ENCODE data around the gene FASN. TPM values are rescaled to one million over a fixed set of nuclear protein-coding genes. Genes with fewer than 3 reads are reported as not detected.
A peak's percentile ranks its signal among the peaks of the same experiment; 100 is the strongest.

Gene FASN
- total RNA-seq, 1 donor from 2014 or later = 35.1 TPM

GRCh38 chr17:82056729-82057621 is 41.1 kb downstream of the FASN start:
- DNase-seq (ENCODE audit: low read depth in 2 of 2) = no peak

- DNase-seq (ENCODE audit: low read depth in 2 of 2) = no peak
These were observed 41.9 kb downstream of the FASN start for GRCh38 chr17:82055965-82056728.

DNA sequence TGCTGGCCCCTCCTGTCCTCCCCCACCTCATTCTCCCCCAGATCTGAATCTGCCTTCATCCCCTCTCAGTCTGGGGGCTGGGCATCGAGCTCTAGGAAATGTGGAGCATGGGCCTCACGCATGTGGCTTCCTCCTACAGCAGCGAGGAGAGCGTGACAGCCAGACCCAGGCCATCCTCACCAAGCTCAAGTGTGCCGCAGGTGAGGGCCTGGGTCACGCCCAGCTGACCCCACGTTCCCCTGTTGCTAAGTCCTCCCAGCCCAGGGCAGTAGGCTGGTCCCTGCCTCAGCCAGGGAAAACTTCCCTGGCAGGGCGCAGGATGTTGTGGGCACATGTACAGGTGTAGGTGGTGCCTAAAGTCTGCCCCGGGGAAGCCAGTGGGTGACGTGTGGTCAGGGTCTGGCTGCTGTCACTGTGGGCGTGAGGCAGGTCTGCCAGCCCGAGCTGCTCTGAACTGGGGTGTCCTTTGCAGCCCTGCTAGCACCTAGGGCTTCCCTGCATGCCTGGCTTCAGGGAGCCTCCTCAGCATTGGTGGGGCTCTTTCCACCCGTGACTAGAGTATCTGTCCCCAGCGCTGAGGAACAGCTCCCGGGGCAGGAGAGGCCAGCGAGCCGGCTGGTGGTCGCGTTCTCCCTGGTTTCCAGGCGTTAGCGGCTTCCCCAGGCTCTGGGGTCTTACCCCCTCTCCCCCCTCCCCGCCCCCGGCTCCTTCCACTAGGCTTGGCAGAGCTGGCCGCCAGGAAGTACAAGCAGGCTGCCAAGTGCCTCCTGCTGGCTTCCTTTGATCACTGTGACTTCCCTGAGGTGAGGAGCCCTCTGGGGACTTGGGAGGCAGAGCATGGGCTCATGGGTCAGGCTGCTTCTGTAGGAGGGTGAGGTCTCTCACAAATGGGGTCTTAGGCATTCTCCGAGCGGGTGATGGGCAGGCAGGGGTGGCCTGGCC is 42.7 kb downstream of the FASN start:
- no peak for DNase-seq (ENCODE audit: low read depth in 2 of 2)

GRCh38 chr17:82054351-82055022 is 43.5 kb downstream of the FASN start:
- no peak for DNase-seq (ENCODE audit: low read depth in 2 of 2)

GRCh38 chr17:82053556-82054263 is 44.3 kb downstream of the FASN start:
- no peak for DNase-seq (ENCODE audit: low read depth in 2 of 2)

- DNase-seq (ENCODE audit: low read depth in 2 of 2) = no peak
These were observed 44.9 kb downstream of the FASN start for GRCh38 chr17:82053130-82053529.

DNA sequence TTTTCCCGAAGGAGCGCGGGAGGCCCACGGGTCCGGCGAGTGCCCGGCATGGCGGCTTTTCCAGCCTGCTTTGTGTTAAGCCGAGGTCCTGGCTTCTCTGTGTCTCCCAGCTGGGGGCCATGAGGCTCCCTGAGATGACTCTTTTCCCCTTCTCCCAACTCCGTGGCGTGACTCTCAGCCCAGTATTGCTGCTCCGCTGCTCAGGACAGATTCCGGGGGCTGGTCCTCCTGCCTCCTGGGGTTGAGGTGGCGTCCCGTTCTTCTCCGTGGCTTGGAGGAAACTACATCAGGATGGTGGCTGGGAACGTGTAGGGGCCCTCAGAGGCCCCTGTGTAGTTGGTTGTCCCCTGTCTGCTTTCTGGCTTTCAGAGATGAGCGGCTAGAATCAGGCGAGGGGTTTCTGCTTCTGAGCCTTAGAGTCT is 45.4 kb downstream of the FASN start:
- DNase-seq (ENCODE audit: low read depth in 2 of 2) = peak in 1 of 2 donors; percentile 15

DNA sequence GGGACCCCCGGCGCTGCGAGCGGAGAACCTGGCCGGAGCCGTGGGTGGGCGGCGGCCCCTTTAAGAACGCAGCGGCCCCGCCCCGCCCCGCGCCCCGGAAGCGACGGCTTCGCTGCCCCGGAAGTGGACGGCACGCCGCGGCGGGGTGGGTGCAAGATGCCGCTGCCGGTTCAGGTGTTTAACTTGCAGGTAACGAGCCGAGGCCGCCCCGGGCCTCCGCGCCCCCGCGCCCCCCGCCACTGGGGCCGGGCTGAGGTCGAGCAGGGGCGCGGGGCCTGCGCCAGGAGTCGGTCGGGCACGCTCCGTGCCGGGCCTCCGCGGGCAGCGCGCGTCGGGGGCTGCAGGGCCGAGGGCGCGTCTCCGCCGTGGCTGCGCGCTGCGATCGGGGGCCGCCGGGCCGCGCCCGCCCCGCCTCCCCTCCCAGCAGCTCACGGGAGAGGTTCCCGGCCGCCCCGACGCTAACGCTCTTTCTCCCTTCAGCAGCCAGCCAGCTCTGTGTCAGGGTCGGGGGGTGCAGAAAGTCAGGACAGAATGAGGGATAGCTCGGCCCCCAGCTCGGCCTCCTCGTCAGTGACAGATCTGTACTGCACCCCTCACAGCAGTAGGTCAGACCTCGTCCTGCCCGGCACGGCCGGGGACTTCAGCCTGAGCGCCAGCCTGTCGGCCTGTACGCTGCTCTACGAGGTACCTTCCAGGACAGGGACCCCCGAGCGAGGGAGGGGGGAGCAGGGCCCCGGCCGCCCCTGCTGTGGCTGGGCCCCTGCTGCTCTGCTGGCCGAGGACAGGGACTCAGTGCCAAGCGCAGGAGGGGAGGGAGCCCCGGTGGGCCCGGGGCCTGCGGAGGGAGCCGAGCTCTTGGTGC is 46.0 kb downstream of the FASN start, which contains the start of the genes GPS1 and RFNG:
TSS of gene GPS1 (plus strand) at position 123 of the 862 bp plus-strand sequence. CDS start at position 157, 34 bp downstream.
TSS of gene RFNG (minus strand) at position 36 of the 862 bp plus-strand sequence. CDS start 45 bp downstream, outside the sequence.
- DNase-seq (ENCODE audit: low read depth in 2 of 2) = peak; percentile 57 to 58

DNA sequence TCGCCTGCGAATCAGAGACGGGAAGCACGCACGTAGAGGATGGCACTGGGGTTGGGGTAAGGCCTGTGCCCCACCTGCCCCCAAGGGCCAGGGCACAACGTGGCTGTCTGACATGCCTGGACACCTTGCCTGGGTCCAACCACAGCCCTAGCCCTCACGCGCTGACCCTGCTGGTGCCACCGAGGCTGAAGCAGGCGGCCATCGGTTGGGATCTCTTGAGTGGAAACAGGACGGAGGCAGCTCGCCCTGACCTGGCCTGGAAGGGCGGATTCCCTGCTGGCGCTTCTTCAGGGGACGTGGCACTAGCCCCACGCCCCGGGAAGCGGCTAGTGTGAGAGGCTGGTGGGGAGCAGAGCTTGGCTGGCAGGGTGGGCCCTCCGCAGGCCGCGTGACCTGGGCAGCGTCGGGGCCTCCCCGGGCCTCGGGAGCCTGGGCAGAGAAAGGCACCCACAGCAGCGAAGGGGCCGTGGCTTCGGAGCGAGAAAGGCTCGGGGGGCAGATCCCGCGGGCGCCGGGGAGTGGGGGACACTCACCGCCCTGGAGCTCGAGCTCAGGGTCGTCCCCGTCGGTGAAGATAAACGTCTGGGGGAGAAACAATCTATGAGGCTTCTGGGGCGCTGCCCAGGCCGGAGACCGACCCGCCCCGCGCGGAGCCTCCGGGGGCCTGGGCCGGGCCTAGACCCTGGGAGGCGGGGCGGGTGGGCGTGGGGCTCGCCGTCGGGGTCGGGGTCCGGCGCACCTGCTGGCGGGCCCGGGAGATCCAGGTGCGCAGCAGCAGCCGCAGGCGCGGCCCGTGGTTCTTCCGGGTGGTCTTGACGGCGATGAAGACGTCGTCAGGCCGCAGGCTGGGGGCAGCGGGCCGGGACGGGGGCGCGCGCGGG is 47.0 kb downstream of the FASN start:
- DNase-seq (ENCODE audit: low read depth in 2 of 2) = peak in 1 of 2 donors; percentile 23

- no peak for DNase-seq (ENCODE audit: low read depth in 2 of 2)
These were observed 47.8 kb downstream of the FASN start for GRCh38 chr17:82050152-82050760.

DNA sequence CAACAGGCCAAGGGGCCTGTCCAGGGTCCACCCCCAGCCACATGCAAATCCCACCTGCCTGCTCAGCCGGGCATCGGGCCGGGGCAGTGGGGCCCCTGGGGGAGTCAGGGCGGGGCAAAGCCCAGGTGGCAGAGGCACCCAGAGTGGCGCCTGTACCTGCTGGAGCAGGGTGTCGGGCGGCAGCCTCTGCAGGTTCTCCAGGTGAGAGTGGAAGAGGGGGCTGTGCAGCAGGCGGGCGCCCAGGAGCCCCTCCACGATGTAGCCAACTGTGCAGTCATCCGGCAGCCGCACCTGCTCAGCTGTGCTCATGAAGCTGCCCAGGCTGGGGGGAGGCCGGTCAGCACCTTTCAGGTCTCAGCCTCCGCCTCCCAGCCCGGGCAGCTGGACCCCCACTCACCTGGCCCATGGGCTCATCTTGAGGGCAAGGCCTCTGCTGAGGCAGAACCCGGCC is 48.5 kb downstream of the FASN start:
- no peak for DNase-seq (ENCODE audit: low read depth in 2 of 2)

DNA sequence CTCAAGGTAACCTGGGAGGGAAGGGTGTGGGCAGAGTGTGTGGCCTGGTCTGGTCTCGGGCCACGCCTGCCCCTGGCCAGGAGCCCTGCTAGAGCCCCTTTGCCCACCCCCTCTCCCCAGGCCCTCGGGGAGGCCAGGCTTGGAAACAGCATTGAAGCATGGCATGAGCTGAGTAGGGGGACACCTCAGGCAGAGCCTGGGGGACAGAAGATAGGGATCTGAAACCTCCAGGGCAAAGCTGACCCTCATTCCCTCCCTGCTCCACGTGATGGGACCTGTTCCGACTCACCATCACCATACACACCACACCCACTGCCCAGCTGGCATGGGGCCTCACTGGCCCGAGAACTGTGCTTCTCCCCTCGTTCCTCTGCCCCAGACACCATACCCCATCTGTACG is 48.9 kb downstream of the FASN start:
- no peak for DNase-seq (ENCODE audit: low read depth in 2 of 2)

DNA sequence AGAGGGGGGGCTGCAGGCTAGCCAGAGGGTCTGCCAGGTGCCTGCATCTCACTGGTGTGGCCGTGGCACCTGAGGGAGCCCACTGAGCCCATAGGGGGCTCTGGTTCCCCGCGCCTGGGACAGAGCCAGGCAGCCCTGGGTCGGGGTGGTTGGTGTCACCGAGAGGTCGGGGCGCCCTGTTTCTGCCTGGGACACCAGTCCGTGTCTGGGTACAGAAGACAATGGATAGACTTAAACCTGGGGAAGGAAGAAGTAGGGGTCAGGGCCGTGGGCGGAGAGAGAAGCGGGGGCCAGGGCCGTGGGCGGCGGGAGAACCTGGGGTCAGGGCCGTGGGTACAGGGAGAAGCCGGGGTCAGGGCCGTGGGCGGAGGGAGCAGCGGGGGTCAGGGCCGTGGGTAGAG is 49.5 kb downstream of the FASN start:
- no peak for DNase-seq (ENCODE audit: low read depth in 2 of 2)

GRCh38 chr17:82047914-82048570 is 50.0 kb downstream of the FASN start:
- no peak for DNase-seq (ENCODE audit: low read depth in 2 of 2)

DNA sequence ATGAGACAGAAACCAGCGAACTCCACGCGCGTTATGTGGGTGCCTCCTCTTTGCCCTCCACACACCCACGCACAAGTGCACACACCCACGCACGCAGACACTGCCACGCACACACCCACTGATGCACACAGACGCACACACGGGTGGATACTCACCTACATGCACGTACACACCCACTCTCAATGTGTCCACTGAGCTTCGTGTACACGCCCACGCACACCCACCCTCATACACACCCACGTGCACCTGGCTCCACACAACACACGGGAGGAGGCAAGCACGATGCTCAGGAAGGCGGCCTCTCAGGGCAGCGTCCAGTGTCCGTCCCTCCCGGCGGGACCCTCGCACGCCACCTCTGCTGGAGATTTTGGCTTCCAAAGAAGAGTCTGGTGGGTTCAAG is 50.7 kb downstream of the FASN start:
- no peak for DNase-seq (ENCODE audit: low read depth in 2 of 2)

GRCh38 chr17:82046903-82047302 is 51.1 kb downstream of the FASN start:
- DNase-seq (ENCODE audit: low read depth in 2 of 2) = no peak

- DNase-seq (ENCODE audit: low read depth in 2 of 2) = no peak
These were observed 52.0 kb downstream of the FASN start for GRCh38 chr17:82045936-82046484.

All from lung microvascular endothelial cell (primary cell).